Esophagus muscularis mucosa (tissue), 4 donors: ENCODE results near the gene MEGF6. TPM values are rescaled to one million over a fixed set of nuclear protein-coding genes. Genes with fewer than 3 reads are reported as not detected.
"Not testable (repeated sequence)": the region's sequence is repeated elsewhere in the genome, so short reads cannot be mapped to it uniquely, and the experiment has no call there.

ENCODE experiments used
- DNase-seq: peaks from one replicate; pipeline ENCODE4 v3.0.0-alpha.2; 2017; ENCODE audit errors: extremely low spot score
- H3K27ac ChIP-seq, 4 donors: fragments of 200-600 bp; sonication (generic); replicated peaks in 1 of 4; 1 replicate in 3 of 4; 2 replicates in 1 of 4; pipeline ENCODE4 v1.5.1; 2016 to 2019; ENCODE audit warnings: mild to moderate bottlenecking in 1 of 4
- H3K27me3 ChIP-seq, 4 donors: fragments of 200-600 bp; sonication (generic); one replicate each; pipeline versions ENCODE4 v1.5.1 to v1.6.0; 2016 to 2019
- H3K36me3 ChIP-seq, 4 donors: fragments of 200-600 bp; sonication (generic); one replicate each; pipeline ENCODE4 v1.5.1; 2016 to 2019
- H3K4me1 ChIP-seq, 4 donors: fragments of 200-600 bp; sonication (generic); one replicate each; pipeline ENCODE4 v1.5.1; 2016 to 2019
- H3K4me3 ChIP-seq, 4 donors: fragments of 200-600 bp; sonication (generic); 1 replicate in 2 of 4; 2 replicates in 2 of 4; pipeline ENCODE4 v1.5.1; 2016 to 2019; ENCODE audit warnings: mild to moderate bottlenecking in 4 of 4, moderate library complexity in 1 of 4
- H3K9me3 ChIP-seq, 4 donors: fragments of 200-600 bp; sonication (generic); 1 replicate in 3 of 4; 2 replicates in 1 of 4; pipeline ENCODE4 v1.5.1; 2016 to 2019
- EP300 ChIP-seq: sonication (generic); formaldehyde crosslinking; IDR thresholded peaks from one replicate; pipeline ENCODE4 v1.6.1; 2017; ENCODE audit warnings: antibody characterized with exemption
- POLR2A ChIP-seq: fragments of 450-650 bp; IDR thresholded peaks from one replicate; pipeline ENCODE4 v1.6.1; 2017; ENCODE audit warnings: antibody characterized with exemption, moderate library complexity, mild to moderate bottlenecking, low read depth
- POLR2AphosphoS5 ChIP-seq, 2 donors: sonication (generic); formaldehyde crosslinking; IDR thresholded peaks; one replicate each; pipeline ENCODE4 v1.6.1; 2017; ENCODE audit warnings: antibody characterized with exemption in 2 of 2
- WGBS: methylation state at CpG from one replicate; pipeline ENCODE4 v1.1.5; 2018; 5-methylcytosine and 5-hydroxymethylcytosine counted together
- intact Hi-C: fragments of 100-400 bp; cut with DNase I; formaldehyde crosslinking; loops from one replicate; pipeline ENCODE4 v1.15.1; 2023
- total RNA-seq, 4 donors: library from RNA; depleted of rRNA; stranded (reverse); fragments of >200 nt; gene quantifications; one replicate each; pipeline versions ENCODE4 v1.1.0 to v1.2.1, GENCODE V29; 2016
- TF ChIP-seq, protein P1 (sequence below), 3 experiments: fragments of 200-600 bp in 2 of 3; fragments of 450-650 bp in 1 of 3; sonication (generic) in 2 of 3; IDR thresholded peaks; one replicate each; pipeline ENCODE4 v1.5.1; 2017 to 2019; ENCODE audit warnings: antibody characterized with exemption in 3 of 3, mild to moderate bottlenecking in 2 of 3, moderate library complexity in 1 of 3

Gene MEGF6
- total RNA-seq, 4 donors from 2014 or later: 9.3 to 18.1 (median 12.7) TPM

DNA sequence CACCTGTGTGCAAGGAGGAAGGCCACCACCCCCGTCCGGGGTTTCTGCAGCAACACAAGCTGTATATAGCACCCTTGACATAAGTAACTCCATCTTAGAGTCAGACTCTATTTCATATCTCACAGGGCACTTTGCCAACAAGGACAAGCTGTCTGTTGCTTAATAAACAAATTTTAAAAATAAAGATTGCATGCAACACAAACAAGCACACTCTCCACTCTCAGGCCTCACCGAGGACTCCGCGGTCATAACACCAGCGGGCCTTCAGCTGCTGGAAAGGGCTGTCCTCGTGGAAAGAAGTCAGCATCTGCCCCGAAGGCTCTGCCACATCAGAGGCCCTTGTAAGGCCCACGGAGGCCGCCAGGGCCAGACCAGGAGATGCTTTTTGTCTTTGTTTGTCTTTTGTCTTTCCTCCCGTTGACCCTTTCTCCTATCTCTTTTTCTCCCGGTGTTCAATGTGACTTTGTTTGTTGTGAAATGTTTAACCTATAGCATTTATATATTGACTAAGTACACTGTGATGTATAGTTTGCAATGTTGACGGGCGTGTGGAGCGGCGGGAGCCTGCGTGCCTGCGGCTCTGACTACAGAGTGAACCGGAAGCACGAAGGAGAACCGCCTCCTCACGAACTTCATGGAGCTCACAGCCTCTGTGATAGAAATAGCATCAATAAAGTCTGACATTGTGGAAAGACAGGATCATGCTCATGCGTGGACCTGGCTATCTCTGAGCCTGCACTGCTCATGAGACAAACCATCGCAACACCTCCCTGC is 24.1 kb downstream of the MEGF6 start:
- Histone ChIP-seq H3K36me3 (no peaks in the 10 kb centered on the region), H3K4me3 (no peak overlapping the region), H3K9me3 (no peaks in the 10 kb centered on the region), H3K27me3 (peaks cover 0 to 17% (median 0%) of the 10 kb centered on the region in 4 donors), H3K4me1 (no peaks in the 10 kb centered on the region), H3K27ac (no peak overlapping the region)
- intact Hi-C loops: no loop called here
- WGBS: 77% methylated on average over 24 of the region's 24 CpGs
- no peak for DNase-seq
- TF ChIP-seq, protein P1, sequence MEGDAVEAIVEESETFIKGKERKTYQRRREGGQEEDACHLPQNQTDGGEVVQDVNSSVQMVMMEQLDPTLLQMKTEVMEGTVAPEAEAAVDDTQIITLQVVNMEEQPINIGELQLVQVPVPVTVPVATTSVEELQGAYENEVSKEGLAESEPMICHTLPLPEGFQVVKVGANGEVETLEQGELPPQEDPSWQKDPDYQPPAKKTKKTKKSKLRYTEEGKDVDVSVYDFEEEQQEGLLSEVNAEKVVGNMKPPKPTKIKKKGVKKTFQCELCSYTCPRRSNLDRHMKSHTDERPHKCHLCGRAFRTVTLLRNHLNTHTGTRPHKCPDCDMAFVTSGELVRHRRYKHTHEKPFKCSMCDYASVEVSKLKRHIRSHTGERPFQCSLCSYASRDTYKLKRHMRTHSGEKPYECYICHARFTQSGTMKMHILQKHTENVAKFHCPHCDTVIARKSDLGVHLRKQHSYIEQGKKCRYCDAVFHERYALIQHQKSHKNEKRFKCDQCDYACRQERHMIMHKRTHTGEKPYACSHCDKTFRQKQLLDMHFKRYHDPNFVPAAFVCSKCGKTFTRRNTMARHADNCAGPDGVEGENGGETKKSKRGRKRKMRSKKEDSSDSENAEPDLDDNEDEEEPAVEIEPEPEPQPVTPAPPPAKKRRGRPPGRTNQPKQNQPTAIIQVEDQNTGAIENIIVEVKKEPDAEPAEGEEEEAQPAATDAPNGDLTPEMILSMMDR (IDR thresholded peaks at IDR 0.05): no peak
- TF ChIP-seq EP300: no peak
- TF ChIP-seq POLR2AphosphoS5 (IDR thresholded peaks at IDR 0.05): no peak
- no peak for TF ChIP-seq POLR2A

DNA sequence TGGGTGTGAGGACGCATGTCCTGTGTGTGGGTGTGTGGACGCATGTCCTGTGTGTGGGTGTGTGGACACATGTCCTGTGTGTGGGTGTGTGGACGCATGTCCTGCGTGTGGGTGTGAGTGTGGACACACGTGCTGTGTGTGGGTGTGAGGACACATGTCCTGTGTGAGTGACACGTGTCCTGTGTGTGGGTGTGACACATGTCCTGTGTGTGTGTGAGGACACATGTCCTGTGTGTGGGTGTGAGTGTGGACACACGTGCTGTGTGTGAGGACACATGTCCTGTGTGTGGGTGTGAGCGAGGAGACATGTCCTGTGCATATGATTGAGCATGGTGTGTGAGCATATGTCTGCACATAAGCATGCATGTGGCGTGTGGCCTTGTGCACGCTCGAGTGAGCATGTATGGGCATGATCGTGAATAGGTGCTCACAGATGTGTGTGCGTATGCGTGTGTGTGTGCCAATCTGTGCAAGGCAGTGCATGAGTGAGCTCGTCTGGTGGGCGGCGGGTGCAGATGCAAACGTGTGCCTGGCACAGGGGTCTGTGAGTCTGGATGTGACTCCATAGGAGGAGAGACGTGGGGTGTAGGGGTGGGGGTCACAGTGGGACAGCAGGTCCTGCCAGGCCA is 25.3 kb downstream of the MEGF6 start:
- TF ChIP-seq POLR2AphosphoS5 (IDR thresholded peaks at IDR 0.05): no peak
- TF ChIP-seq, protein P1 (IDR thresholded peaks at IDR 0.05): no peak
- no peak for TF ChIP-seq EP300
- no peak for TF ChIP-seq POLR2A
- Histone ChIP-seq H3K4me3 (no peak overlapping the region), H3K36me3 (no peaks in the 10 kb centered on the region), H3K4me1 (no peaks in the 10 kb centered on the region), H3K27ac (no peak overlapping the region), H3K9me3 (no peaks in the 10 kb centered on the region), H3K27me3 (peaks cover 0 to 22% (median 0%) of the 10 kb centered on the region in 4 donors)
- WGBS: 88% methylated on average over 19 of the region's 19 CpGs
- intact Hi-C loops: no loop called here
- no peak for DNase-seq

DNA sequence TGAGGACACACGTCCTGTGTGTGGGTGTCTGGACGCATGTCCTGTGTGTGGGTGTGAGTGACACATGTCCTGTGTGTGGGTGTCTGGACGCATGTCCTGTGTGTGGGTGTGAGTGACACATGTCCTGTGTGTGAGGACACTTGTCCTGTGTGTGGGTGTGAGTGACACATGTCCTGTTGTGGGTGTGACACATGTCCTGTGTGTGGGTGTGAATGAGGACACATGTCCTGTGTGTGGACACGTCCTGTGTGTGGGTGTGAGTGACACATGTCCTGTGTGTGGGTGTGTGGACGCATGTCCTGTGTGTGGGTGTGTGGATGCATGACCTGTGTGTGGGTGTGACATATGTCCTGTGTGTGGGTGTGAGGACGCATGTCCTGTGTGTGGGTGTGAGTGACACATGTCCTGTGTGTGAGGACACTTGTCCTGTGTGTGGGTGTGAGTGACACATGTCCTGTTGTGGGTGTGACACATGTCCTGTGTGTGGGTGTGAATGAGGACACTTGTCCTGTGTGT is 25.9 kb downstream of the MEGF6 start:
- H3K4me1 ChIP-seq, DNase-seq, H3K36me3 ChIP-seq: not testable (repeated sequence)

DNA sequence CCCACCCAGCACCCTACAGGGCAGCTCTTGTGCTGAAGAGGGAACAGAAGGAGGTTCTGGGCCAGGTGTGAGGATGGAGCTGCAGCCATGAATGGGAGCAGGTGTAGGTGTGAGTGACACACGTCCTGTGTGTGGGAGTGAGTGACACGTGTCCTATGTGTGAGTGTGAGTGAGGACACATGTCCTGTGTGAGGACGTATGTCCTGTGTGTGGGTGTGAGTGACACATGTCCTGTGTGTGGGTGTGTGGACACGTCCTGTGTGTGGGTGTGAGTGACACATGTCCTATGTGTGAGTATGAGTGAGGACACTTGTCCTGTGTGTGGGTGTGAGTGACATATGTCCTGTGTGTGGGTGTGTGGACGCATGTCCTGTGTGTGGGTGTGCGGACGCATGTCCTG is 26.4 kb downstream of the MEGF6 start:
- WGBS: 90% methylated on average over 7 of the region's 7 CpGs
- TF ChIP-seq POLR2A: no peak
- no peaks in the 10 kb centered on the region for H3K4me1 ChIP-seq

More for the DNA sequence above, 25.9 kb downstream of the MEGF6 start:
- peaks cover 0 to 24% (median 0%) of the 10 kb centered on the region in 4 donors for H3K27me3 ChIP-seq
- WGBS: 72% methylated on average over 6 of the region's 6 CpGs
- H3K27ac ChIP-seq, H3K9me3 ChIP-seq, intact Hi-C loops, H3K4me3 ChIP-seq: not testable (repeated sequence)

DNA sequence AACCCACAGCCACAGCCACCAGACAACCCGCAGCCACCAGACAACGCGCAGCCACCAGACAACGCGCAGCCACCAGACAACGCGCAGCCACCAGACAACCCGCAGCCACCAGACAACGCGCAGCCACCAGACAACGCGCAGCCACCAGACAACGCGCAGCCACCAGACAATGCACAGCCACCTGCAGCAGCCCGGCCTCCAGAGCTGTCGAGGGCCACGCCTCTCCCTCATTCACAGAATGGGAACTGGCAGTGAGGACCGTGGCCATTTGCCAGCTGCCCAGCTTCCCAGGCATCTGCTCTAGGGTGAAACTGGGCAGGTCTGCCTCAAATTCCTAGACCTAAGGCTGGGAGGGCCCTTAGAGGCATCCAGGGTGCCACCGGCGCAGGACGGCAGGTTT is 27.6 kb downstream of the MEGF6 start:
- H3K27ac ChIP-seq, DNase-seq, H3K4me1 ChIP-seq, H3K9me3 ChIP-seq, H3K4me3 ChIP-seq, H3K36me3 ChIP-seq, intact Hi-C loops: not testable (repeated sequence)
- peaks cover 0 to 35% (median 0%) of the 10 kb centered on the region in 4 donors for H3K27me3 ChIP-seq
- 83% methylated on average over 3 of the region's 21 CpGs for WGBS

More for the DNA sequence above, 26.4 kb downstream of the MEGF6 start:
- Histone ChIP-seq H3K36me3 (no peaks in the 10 kb centered on the region), H3K9me3 (no peaks in the 10 kb centered on the region), H3K4me3 (no peak overlapping the region), H3K27ac (no peak overlapping the region), H3K27me3 (peaks cover 0 to 29% (median 0%) of the 10 kb centered on the region in 4 donors)
- intact Hi-C loops: no loop called here
- DNase-seq: no peak

DNA sequence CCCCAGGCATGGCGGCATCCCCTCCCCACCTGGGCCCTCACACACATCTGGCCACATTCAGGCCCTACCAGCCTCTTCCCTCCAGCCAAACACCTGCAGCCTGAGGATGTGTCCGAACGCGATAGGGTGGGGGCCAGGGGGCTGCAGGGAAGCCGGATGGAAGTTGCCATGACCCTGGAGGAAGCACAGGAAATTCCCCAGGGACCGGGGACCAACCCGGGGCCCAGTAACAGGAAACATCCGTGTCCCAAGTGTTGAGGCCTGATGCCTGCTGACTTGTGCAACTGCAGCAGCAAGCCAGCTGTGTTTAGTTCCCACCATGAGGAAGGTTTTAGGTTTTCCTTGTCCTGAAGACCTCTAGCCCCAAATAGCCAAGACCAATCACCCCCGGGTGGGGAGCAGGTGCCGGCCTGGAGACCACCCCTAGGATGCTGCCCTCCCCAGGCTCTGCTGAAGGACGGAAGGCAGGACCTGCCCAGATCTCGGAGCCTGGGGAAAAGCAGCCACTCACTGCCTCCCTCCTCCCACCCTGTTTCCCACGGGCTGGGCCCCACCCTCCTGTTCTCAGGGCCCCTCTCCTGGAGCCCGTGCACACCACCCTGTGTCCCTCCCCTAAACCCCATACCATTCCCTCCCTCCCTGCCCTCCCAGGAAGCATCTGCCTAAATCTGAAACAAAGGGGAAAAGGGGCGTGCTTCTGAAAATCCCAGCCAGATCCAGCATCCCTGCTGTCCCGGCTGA is 29.8 kb downstream of the MEGF6 start:
- no peak for TF ChIP-seq POLR2A
- TF ChIP-seq, protein P1 (IDR thresholded peaks at IDR 0.05): no peak
- TF ChIP-seq EP300: no peak
- TF ChIP-seq POLR2AphosphoS5 (IDR thresholded peaks at IDR 0.05): no peak
- Histone ChIP-seq H3K27ac (no peak overlapping the region), H3K4me3 (no peak overlapping the region), H3K9me3 (no peaks in the 10 kb centered on the region), H3K36me3 (no peaks in the 10 kb centered on the region), H3K4me1 (peaks cover 0 to 4% (median 0%) of the 10 kb centered on the region in 4 donors), H3K27me3 (peaks cover 0 to 32% (median 0%) of the 10 kb centered on the region in 4 donors)
- WGBS: 60% methylated on average over 13 of the region's 16 CpGs
- no peak for DNase-seq
- intact Hi-C loops: no loop called here
